Colonic mucosa (tissue), 4 donors: ENCODE measurements around the gene CPNE9. TPM values are rescaled to one million over a fixed set of nuclear protein-coding genes. Genes with fewer than 3 reads are reported as not detected.

ENCODE experiments used
- DNase-seq: peaks from one replicate; pipeline ENCODE4 v3.0.0-alpha.2; 2020
- H3K27ac ChIP-seq: fragments of 200-600 bp; one replicate; pipeline ENCODE4 v1.8.0; 2021
- H3K27me3 ChIP-seq: fragments of 200-600 bp; one replicate; pipeline ENCODE4 v1.8.0; 2021
- H3K36me3 ChIP-seq: fragments of 200-600 bp; one replicate; pipeline ENCODE4 v1.8.0; 2021
- H3K4me1 ChIP-seq: fragments of 200-600 bp; one replicate; pipeline ENCODE4 v1.8.0; 2021; ENCODE audit warnings: mild to moderate bottlenecking
- H3K4me3 ChIP-seq: fragments of 200-600 bp; one replicate; pipeline ENCODE4 v1.8.0; 2021
- H3K9ac ChIP-seq, 2 donors: one replicate each; pipeline ENCODE4 v1.7.0; 2013; ENCODE audit warnings: control low read depth in 2 of 2, low read depth in 2 of 2, low read length in 2 of 2
- H3K9me3 ChIP-seq: fragments of 200-600 bp; one replicate; pipeline ENCODE4 v1.8.0; 2021
- intact Hi-C: fragments of 100-400 bp; cut with DNase I; formaldehyde crosslinking; loops from one replicate; pipeline ENCODE4 v1.14.1; 2022
- total RNA-seq, 2 donors: library from RNA; stranded (reverse); fragmentation: NEBNext Ultra II Directional in 1 of 2; extraction: Animal tissue kit (Norgen Biotek cat#: 25700) in 1 of 2; gene quantifications; one replicate each; pipeline ENCODE4 v1.2.1, GENCODE V29; 2021
- TF ChIP-seq, protein P1 (sequence below): fragments of 200-600 bp; IDR thresholded peaks from one replicate; pipeline ENCODE4 v1.8.0; 2022; ENCODE audit warnings: antibody characterized with exemption, mild to moderate bottlenecking
- donor health status: healthy.
- donor health status: DM: no; HTN: no; CAD: no.
- donor health status: DM: no; HTN: no; CAD: no.

Gene CPNE9
- total RNA-seq, 2 donors from 2014 or later, result not detected

DNA sequence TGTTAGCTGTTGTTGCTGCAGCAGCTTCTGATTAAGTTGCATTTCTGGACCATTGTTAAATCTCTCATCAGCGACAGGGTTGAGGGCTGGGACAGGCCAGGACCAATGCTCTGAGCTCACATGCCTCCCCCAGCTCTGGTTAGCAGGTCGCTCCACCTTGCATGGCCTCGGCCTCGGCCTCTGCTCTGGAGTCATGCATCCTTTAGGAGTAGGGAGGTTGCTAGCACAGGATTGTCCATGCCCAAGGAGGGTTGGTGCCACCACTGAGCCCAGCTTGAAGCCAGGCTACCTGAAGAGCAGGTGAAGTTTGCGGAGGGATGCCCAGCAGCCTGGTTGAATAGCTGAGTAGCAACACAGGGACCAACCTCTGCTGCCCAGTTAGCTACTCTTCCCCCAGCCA, 11.2 kb upstream of the CPNE9 start:
- no peaks in the 10 kb centered on the region for H3K27me3 ChIP-seq
- intact Hi-C loops, result no loop called here
- H3K9me3 ChIP-seq, result no peaks in the 10 kb centered on the region
- H3K27ac ChIP-seq, result no peak overlapping the region
- H3K4me3 ChIP-seq, result no peak overlapping the region
- H3K4me1 ChIP-seq, result no peaks in the 10 kb centered on the region
- no peak for DNase-seq
- H3K9ac ChIP-seq, result no peak overlapping the region
- peaks cover 18% of the 10 kb centered on the region for H3K36me3 ChIP-seq
- TF ChIP-seq, protein P1, sequence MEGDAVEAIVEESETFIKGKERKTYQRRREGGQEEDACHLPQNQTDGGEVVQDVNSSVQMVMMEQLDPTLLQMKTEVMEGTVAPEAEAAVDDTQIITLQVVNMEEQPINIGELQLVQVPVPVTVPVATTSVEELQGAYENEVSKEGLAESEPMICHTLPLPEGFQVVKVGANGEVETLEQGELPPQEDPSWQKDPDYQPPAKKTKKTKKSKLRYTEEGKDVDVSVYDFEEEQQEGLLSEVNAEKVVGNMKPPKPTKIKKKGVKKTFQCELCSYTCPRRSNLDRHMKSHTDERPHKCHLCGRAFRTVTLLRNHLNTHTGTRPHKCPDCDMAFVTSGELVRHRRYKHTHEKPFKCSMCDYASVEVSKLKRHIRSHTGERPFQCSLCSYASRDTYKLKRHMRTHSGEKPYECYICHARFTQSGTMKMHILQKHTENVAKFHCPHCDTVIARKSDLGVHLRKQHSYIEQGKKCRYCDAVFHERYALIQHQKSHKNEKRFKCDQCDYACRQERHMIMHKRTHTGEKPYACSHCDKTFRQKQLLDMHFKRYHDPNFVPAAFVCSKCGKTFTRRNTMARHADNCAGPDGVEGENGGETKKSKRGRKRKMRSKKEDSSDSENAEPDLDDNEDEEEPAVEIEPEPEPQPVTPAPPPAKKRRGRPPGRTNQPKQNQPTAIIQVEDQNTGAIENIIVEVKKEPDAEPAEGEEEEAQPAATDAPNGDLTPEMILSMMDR, result no peak

DNA sequence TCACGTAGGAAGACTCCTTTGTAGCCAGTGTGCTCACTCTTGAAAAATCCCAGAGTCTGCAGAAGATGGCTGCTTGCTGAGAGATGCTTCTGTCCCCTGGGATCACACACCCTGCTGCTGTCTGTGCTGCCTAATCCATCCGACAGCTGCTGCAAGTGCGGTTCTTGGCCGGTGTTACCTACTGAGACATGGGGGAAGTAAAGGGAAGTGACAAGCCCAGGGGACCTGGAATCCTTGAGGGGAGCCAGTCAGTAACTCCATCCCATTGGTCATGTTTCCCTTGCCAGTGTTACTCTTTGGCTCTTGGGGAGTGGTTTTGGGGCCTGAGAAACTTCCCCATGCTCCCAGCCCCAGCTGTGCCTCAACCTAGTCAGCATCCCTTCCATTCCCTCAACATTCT, 8.3 kb upstream of the CPNE9 start:
- no peaks in the 10 kb centered on the region for H3K27me3 ChIP-seq
- intact Hi-C loops, result no loop called here
- no peaks in the 10 kb centered on the region for H3K36me3 ChIP-seq
- H3K9ac ChIP-seq, result no peak overlapping the region
- no peak overlapping the region for H3K27ac ChIP-seq
- no peaks in the 10 kb centered on the region for H3K9me3 ChIP-seq
- H3K4me3 ChIP-seq, result no peak overlapping the region
- TF ChIP-seq, protein P1, result no peak
- H3K4me1 ChIP-seq, result no peaks in the 10 kb centered on the region
- DNase-seq, result no peak

DNA sequence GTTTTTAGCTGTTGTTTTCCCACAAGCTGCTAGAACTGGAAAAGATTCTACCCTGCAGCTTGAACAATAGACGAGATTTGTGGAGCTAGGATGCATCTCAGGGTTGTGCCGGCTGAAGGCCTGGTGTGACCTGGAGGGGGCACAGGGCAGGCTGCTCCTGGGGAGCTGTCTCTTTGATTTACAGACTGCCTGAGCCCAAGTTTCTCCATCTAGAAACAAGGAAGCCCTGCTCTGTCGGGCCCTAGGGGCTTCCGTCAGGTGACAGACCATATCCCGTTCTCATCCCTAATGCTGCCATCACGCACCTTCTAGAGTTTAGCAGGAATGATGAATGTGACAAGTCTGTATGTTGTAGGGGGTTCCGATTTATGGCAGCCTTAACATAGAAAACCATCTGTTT, 7.9 kb upstream of the CPNE9 start:
- H3K36me3 ChIP-seq, result no peaks in the 10 kb centered on the region
- H3K9me3 ChIP-seq, result no peaks in the 10 kb centered on the region
- intact Hi-C loops, result no loop called here

DNA sequence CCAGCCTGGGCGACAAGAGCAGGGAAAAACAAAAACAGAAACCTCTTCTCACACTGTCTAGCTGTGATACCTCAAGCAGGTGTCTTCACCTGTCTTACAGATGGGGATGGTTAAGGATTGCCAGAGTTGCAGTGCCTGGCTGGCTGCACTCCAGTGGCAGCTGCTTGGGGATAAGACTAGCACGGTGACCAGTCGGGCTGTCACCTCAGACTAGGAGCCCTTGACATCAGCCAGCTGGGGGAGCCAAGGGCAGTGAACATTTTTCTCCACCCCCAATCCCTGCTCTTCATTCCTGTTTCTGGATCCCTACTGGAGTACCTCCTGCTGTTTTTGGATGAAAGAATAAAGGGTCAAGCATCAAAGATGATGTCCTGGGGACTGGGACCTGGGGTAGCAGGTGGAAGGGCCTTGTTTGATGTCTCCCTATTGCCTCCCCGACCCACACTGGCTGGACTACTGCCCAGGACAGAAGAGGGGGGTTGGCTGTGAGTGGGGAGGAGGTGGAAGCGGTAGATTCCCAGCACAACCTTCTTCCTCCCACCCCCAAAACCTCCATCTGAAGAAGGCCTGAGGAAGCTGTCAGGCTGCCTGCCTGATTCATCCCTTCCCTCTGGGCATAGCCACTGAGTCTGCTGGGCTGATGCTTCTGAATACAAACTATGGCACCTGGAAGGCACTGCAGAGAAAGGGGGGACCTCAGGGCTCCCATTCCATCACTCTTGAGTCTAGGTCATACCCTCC, 7.0 kb upstream of the CPNE9 start:
- TF ChIP-seq, protein P1, result no peak
- intact Hi-C loops, result no loop called here
- no peak overlapping the region for H3K27ac ChIP-seq
- H3K9me3 ChIP-seq, result no peaks in the 10 kb centered on the region
- no peak overlapping the region for H3K4me3 ChIP-seq
- peaks cover under 1% of the 10 kb centered on the region for H3K36me3 ChIP-seq
- no peak for DNase-seq
- no peaks in the 10 kb centered on the region for H3K4me1 ChIP-seq
- H3K27me3 ChIP-seq, result no peaks in the 10 kb centered on the region
- no peak overlapping the region for H3K9ac ChIP-seq

More for the DNA sequence above, 7.9 kb upstream of the CPNE9 start:
- no peaks in the 10 kb centered on the region for H3K27me3 ChIP-seq
- no peak overlapping the region for H3K9ac ChIP-seq
- no peak for DNase-seq
- H3K4me3 ChIP-seq, result no peak overlapping the region
- TF ChIP-seq, protein P1, result no peak
- H3K27ac ChIP-seq, result no peak overlapping the region
- H3K4me1 ChIP-seq, result no peaks in the 10 kb centered on the region

DNA sequence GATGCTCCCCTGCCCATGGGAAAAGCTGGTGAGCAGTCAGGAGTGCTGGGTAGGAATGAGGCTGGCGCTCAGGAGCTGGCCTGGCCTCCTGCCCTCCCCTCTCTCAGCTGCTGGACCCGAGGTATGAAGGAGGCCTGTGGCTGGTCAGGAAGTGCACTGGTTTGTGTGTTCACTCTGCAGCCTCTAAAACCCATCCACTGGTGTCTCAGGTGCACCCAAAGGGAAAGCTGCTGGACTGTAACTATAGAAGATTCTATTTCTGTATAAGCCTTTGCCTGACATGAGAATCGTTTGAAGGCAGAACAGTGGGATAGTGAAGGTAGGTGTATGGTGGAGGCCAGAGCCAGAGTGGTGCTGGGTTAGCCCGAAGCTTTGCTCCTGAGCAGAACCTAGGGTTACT, 5.7 kb upstream of the CPNE9 start:
- peaks cover 3% of the 10 kb centered on the region for H3K36me3 ChIP-seq
- TF ChIP-seq, protein P1, result no peak
- no peaks in the 10 kb centered on the region for H3K9me3 ChIP-seq
- no peaks in the 10 kb centered on the region for H3K27me3 ChIP-seq
- no peak for DNase-seq
- intact Hi-C loops, result no loop called here
- no peak overlapping the region for H3K27ac ChIP-seq
- no peak overlapping the region for H3K9ac ChIP-seq
- H3K4me1 ChIP-seq, result no peaks in the 10 kb centered on the region
- H3K4me3 ChIP-seq, result no peak overlapping the region
